CD4-positive, alpha-beta T cell treated with Interleukin-6 for 4 hours (primary cell): ENCODE data around the gene RAPGEF1.
"Not testable (repeated sequence)": the region's sequence is repeated elsewhere in the genome, so short reads cannot be mapped to it uniquely, and the experiment has no call there.

ENCODE experiments used
- DNase-seq: peaks from one replicate; pipeline ENCODE4 v3.0.0-alpha.2; 2020; ENCODE audit warnings: mixed read lengths

Gene RAPGEF1

DNA sequence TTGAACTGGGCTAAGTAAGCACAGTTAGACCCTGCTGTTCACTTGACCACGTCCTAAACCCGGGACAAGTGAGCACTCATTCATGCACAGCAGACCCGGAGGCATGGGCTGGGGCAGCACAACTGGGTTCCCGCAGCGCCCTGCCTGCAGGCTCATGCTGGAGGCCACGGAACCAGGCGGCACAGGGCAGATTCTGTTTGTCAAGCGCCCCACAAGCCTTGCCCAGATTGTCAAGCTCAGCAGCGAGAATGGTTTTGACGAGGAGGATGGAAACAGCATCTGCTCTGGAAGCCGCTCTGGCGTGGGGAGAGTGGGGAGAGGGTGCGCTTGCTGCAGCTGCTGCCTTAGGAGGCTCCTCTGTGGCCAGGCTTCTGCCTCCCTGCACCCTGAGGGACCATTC lies 161.9 kb downstream of the RAPGEF1 start:
- no peak for DNase-seq

GRCh38 chr9:131577005-131578000 lies 162.6 kb downstream of the RAPGEF1 start:
- DNase-seq = no peak

GRCh38 chr9:131575946-131576853 lies 163.7 kb downstream of the RAPGEF1 start:
- DNase-seq = no peak

DNA sequence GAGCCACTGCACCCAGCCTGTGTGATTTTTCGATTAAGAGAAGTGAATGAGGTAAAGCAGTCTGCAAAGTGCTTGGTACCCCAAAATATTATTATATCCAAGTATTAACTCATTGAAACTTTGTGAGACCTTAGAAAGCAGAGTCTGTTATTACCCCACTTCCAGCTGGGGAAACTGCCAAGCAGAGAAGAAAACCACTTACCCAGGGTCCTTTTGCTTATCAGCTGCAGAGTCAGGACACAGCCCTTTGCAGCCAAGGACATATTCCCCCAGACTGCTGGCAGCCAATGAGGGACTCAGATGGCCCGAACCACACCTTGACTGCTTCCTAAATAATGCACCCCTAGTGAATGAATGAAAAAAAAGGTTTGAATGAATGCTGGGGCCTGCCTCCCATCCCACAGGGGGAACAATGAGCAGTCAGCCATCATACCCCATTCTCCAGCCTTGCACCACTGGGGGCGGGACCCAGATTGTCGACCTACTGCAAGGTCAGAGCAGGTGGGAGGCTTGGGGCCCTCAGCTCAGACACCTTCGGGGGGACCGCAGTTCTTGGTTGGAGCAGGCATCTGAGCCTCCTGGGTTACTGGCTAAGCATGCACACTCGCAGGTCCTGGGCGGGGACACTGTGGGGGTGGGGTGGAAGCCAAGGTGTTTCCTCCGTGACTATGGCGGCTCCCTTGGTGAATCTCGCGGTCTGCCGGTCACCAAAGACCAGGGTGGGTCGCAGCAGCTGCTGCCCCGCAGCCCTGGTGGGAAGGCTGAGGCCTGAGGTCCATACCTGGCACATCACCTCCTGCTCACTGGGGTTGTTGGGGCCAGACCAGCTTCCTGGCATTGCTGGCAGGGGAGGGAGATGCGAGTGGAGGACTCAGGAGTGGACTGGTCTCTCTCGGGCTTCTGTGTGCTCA lies 164.9 kb downstream of the RAPGEF1 start:
- no peak for DNase-seq

DNA sequence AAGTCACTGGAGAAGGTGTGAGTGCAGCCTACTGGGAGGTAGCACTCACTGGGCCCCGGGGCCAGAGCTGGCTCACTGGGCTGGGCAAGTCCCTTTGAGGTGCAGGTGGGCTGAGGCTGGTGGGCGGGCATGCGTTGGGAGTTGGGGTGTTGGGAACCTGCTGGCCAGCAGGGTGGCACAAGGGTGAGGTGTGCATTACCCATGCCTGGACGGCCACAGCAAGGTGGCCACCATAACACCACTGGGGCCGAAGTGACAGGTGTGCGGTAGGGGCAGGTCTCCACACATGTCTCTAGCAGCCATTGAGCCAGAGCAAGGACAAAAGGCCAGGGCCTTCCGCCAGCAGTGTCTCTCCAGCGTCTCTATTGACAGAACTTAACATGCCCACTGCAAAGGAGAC lies 172.0 kb downstream of the RAPGEF1 start:
- DNase-seq = no peak

DNA sequence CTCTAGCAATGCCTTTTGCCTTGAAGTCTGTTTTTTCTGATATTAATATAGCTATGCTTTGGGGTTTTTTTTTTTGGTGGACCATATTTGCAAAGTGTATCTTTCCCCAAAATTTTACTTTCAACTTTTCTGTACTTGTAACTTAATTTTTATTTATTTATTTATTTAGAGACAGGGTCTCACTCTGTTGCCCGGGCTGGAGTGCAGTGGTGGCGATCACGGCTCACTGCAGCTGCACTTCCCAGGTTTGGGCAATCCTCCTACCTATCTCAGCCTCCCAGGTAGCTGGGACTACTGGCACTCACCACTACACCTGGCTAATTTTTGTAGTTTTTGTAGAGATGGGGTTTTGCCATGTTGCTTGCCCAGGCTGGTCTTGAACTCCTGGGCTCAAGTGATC lies 173.7 kb downstream of the RAPGEF1 start:
- DNase-seq = no peak

GRCh38 chr9:131565369-131565768 lies 174.5 kb downstream of the RAPGEF1 start:
- no peak for DNase-seq

DNA sequence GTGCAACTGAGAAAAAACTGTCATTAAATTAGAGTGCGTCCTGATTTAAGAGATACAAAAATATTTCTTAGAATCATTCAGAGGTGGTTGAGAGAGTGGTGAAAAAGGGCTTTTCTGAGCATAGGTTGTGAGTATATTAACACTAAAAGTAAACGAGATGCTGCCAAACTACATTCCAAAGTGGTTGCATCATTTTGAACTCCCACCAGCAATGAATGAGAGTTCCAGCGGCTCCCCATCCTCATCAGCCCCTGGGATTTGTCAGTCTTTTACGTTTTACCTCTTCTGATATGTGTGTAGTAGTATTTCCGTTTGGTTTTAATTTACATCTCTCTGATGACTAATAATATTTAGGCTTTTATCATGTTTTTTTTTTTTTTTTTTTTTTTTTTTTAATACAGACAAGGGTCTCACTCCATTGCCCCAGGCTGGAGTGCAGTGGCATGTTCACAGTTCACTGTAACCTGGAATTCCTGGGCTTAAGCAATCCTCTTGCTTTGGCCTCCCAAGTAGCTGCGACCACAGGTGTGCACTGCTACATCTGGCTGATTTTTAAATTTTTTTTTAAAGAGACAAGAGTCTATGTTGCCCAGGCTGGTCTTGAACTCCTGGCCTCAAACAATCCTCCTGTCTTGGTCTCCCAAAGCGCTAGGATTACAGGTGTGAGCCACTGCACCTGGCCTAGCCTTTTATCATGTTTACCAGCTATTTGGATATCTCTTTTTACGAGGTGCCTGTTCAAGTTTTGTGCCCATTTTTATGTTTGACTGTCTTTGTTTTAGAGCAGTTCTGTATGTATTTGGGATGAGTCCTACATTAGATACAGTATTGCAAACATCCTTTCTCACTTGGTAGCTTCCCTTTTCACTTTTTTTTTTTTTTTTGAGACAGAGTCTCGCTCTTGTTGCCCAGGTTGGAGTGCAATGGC lies 177.6 kb downstream of the RAPGEF1 start:
- no peak for DNase-seq

DNA sequence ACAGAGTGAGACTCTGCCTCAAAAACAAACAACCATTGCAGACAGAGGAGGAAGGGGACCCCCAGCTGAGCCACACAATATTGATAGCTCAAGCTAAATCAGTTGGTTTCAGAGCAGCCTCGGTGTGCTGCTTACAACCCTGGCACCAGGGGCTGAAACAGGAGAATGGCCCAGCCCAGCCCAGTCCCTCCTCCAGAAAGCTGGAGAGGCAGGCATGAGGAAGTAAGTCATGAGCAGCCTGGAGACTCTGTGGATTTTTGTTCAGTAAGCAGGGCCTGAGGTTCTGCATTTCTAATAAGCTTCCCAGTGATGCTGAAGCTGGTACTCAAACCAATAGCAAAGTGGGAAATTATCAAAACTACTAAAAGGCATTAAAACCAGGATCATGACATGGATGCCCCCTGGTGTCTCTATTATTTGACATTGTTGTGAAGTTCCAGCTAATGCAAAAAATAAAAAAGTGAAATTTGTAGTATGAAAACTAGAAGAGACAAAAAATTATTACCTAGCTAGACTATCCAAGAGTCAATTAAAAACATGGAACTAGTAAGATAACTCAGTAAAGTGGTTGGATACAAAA lies 180.4 kb downstream of the RAPGEF1 start:
- no peak for DNase-seq

- no peak for DNase-seq
Measured at GRCh38 chr9:131557855-131558548, 181.9 kb downstream of the RAPGEF1 start.

GRCh38 chr9:131555841-131556673 lies 183.8 kb downstream of the RAPGEF1 start:
- DNase-seq = no peak

DNA sequence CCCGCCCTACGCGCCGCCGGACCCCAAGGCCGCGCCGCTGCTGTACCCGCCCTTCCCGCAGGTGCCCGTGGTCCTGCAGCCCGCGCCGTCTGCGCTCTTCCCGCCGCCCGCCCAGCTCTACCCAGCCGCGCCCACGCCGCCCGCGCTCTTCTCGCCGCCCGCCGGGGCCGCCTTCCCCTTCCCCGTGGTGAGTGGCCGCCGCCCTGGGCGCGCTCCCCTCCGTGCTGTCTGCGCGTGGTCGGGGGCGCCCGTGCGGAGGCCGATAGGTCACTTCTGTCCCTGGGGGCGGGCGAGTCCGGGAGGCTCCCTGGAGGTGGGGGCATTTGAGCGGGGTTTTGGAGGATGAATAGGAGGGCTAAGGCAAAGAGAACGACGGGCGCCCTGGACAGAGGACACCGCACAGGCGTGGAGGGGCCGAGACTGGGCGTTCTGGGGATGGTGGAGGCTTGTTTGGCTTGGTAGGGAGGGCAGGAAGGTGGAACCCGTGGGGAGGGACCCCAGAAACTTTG lies 185.0 kb downstream of the RAPGEF1 start:
- no peak for DNase-seq

DNA sequence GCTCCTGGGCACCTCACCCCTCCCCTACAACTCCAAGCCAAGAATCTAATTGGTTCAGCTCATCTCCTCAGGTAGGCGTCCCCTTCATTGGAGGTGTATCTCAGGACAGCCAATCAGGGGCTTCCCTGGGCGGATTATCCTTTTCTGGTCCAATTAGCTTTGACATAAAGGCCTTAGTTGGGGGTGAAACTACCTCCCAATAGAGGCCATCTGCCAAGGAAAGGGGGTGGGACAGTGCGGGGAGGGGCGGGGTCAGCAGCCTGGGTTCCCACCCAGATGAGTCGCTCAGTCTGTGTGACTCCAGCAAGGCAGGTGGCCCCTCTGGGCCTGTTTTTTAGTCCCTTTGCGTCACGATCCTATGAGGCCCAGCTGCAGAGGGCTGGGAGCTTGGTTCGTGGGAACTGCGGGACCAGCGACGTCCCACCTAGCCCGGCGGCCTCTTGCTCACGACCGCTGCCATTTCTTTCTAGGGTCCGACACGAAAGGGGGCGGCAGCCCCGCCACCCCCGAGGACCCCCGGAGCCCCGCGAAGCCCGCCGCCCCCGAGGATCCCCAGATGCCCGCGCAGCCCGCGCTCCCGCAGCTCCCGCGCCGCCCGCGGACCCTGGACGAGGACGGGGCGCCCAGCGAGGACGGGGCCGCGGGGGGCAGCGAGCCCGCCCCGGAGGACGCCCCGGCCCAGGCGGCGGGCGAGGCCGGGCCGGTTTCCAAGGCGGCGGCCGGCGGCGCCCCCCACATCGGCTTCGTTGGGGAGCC lies 185.6 kb downstream of the RAPGEF1 start:
- DNase-seq = no peak

- DNase-seq = no peak
Measured at GRCh38 chr9:131552030-131552429, 187.8 kb downstream of the RAPGEF1 start.

DNA sequence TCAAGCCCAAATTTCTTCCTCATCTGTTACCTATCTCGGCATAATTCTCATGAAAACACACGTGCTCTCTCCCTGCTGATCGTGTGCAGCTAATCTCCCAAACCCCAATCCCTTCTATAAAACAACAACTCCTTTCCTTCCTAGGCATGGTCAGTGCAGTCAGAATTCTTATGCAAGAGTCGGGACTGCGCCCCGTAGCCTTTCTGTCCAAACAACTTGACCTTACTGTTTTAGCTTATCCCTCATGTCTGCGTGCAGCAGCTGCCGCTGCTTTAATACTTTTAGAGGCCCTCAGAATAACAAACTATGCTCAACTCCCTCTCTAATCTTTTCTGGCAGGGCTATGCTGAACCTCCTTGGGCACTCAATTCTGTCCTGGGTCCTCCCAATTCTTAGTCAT lies 189.4 kb downstream of the RAPGEF1 start:
- not testable (repeated sequence) for DNase-seq

DNA sequence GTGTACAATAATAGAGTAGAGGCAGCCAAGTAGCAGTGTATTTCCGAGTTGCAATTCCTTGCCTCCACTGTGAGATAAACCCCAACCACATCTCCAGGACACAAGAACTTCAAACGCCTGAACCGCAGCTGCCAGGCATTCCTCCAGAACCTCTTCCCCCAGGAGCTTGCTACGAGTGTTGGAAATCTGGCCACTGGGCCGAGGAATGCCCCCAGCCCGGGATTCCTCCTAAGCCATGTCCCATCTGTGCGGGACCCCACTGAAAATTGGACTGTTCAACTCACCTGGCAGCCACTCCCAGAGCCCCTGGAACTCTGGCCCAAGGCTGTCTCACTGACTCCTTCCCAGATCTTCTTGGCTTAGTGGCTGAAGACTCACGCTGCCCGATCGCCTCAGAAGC lies 190.7 kb downstream of the RAPGEF1 start:
- DNase-seq = not testable (repeated sequence)

GRCh38 chr9:131546336-131547084 lies 193.4 kb downstream of the RAPGEF1 start:
- DNase-seq = no peak
